ENCODE results near the gene ATRNL1.

ATRNL1 gene

GRCh38 chr10:115939101-115939854, 846.1 kb downstream of the ATRNL1 start:
- DNase-seq (ENCODE audit: extremely low read depth in 1 of 2, low read depth in 1 of 2): no peak

- no peak for DNase-seq (ENCODE audit: extremely low read depth in 1 of 2, low read depth in 1 of 2)
Observed at GRCh38 chr10:115941361-115941771, 848.2 kb downstream of the ATRNL1 start.

- DNase-seq (ENCODE audit: extremely low read depth in 1 of 2, low read depth in 1 of 2): no peak
Observed at GRCh38 chr10:115942101-115942500, 848.9 kb downstream of the ATRNL1 start.

- DNase-seq (ENCODE audit: extremely low read depth in 1 of 2, low read depth in 1 of 2): no peak
Observed at GRCh38 chr10:115944538-115944937, 851.4 kb downstream of the ATRNL1 start.

GRCh38 chr10:115945701-115946445, 852.7 kb downstream of the ATRNL1 start:
- DNase-seq (ENCODE audit: extremely low read depth in 1 of 2, low read depth in 1 of 2): no peak

- no peak for DNase-seq (ENCODE audit: extremely low read depth in 1 of 2, low read depth in 1 of 2)
Observed at GRCh38 chr10:115947104-115947503, 853.9 kb downstream of the ATRNL1 start.

GRCh38 chr10:115948465-115948864, 855.3 kb downstream of the ATRNL1 start:
- no peak for DNase-seq (ENCODE audit: extremely low read depth in 1 of 2, low read depth in 1 of 2)

GRCh38 chr10:115949282-115949844, 856.2 kb downstream of the ATRNL1 start:
- no peak for DNase-seq (ENCODE audit: extremely low read depth in 1 of 2, low read depth in 1 of 2)

- DNase-seq (ENCODE audit: extremely low read depth in 1 of 2, low read depth in 1 of 2): no peak
Observed at GRCh38 chr10:115950320-115950719, 857.2 kb downstream of the ATRNL1 start.

- DNase-seq (ENCODE audit: extremely low read depth in 1 of 2, low read depth in 1 of 2): no peak
Observed at GRCh38 chr10:115951242-115951641, 858.1 kb downstream of the ATRNL1 start.

GRCh38 chr10:115953281-115953680, 860.1 kb downstream of the ATRNL1 start:
- no peak for DNase-seq (ENCODE audit: extremely low read depth in 1 of 2, low read depth in 1 of 2)

- DNase-seq (ENCODE audit: extremely low read depth in 1 of 2, low read depth in 1 of 2): no peak
Observed at GRCh38 chr10:115953968-115954367, 860.8 kb downstream of the ATRNL1 start.

GRCh38 chr10:115956225-115957011, 863.3 kb downstream of the ATRNL1 start:
- DNase-seq (ENCODE audit: extremely low read depth in 1 of 2, low read depth in 1 of 2): no peak

- DNase-seq (ENCODE audit: extremely low read depth in 1 of 2, low read depth in 1 of 2): no peak
Observed at GRCh38 chr10:115957012-115957399, 863.8 kb downstream of the ATRNL1 start.

- no peak for DNase-seq (ENCODE audit: extremely low read depth in 1 of 2, low read depth in 1 of 2)
Observed at GRCh38 chr10:115957786-115958442, 864.7 kb downstream of the ATRNL1 start.

- no peak for DNase-seq (ENCODE audit: extremely low read depth in 1 of 2, low read depth in 1 of 2)
Observed at GRCh38 chr10:115963848-115964247, 870.7 kb downstream of the ATRNL1 start.

- DNase-seq (ENCODE audit: extremely low read depth in 1 of 2, low read depth in 1 of 2): no peak
Observed at GRCh38 chr10:115964827-115965226, 871.7 kb downstream of the ATRNL1 start.

- no peak for DNase-seq (ENCODE audit: extremely low read depth in 1 of 2, low read depth in 1 of 2)
Observed at GRCh38 chr10:115965376-115965775, 872.2 kb downstream of the ATRNL1 start.

- DNase-seq (ENCODE audit: extremely low read depth in 1 of 2, low read depth in 1 of 2): no peak
Observed at GRCh38 chr10:115968236-115968635, 875.1 kb downstream of the ATRNL1 start.

GRCh38 chr10:115969591-115969990, 876.4 kb downstream of the ATRNL1 start:
- DNase-seq (ENCODE audit: extremely low read depth in 1 of 2, low read depth in 1 of 2): no peak

GRCh38 chr10:115971921-115972320, 878.8 kb downstream of the ATRNL1 start:
- DNase-seq (ENCODE audit: extremely low read depth in 1 of 2, low read depth in 1 of 2): no peak

All from activated CD8-positive, alpha-beta memory T cell treated with anti-CD3 and anti-CD28 coated beads for 1 hour (primary cell).